HG02798 (cell line): ENCODE results near the gene PPP3CA.
A peak's percentile ranks its signal among the peaks of the same experiment; 100 is the strongest.

Experiments
- ATAC-seq: cut with Tn5 transposase; IDR thresholded peaks from one replicate; pipeline ENCODE4 v1.9.1; 2021; ENCODE audit warnings: mild to moderate bottlenecking; ENCODE audit not compliant: unreplicated experiment, poor library complexity

The PPP3CA gene

DNA sequence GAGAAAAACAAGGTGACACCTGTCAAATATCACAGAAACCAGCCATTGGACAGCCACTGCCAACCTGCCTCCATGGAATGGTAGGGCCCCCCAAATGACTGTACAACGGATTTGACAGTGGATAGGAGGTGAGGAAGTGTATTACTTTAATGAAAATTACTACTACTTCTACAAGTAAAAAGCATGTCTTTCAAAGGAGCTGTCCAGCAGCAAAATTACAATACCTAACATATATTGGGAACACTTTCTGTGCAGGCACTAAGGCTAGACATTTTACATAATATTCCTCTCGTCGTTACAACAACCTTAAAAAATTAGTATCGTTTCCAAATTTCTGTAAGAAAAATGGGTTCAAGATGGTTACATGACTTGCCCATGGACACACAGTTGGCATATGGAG lies 14.9 kb downstream of the PPP3CA start:
- ATAC-seq: no peak

DNA sequence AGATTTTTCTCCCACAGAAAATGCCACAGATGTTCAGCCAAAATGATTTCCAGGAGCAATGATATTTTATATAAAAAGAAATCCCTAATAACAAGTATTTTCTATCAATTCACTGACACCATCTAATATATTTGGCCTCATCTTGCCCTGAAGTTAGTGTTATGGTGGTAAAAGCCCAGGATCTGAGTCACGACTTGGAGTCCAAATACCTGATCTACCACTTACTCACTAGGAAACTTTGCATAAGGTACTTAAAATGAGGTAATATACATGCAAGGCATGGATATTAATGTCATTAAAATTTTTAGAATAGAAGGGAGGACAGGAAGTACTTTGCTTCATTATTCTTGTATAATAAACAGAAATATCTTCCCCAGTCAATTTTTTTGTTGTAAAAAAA lies 16.3 kb downstream of the PPP3CA start:
- ATAC-seq: no peak

DNA sequence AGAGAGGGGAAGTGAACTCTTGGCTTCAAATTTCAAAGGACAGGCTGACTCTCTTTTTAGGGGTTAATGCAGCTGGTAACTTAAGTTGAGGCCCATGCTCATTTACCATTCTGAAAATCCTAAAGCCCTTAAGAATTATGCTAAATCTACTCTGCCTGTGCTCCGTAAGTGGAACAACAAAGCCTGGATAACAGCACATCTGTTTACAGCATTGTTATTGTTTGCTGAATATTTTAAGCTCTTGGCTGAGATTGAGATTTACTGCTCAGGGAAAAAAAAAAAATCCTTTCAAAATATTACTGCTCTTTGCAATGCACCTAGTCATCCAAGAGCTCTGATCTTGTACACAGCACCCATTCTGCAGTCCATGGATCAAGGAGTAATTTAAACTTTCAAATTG lies 17.7 kb downstream of the PPP3CA start:
- no peak for ATAC-seq

DNA sequence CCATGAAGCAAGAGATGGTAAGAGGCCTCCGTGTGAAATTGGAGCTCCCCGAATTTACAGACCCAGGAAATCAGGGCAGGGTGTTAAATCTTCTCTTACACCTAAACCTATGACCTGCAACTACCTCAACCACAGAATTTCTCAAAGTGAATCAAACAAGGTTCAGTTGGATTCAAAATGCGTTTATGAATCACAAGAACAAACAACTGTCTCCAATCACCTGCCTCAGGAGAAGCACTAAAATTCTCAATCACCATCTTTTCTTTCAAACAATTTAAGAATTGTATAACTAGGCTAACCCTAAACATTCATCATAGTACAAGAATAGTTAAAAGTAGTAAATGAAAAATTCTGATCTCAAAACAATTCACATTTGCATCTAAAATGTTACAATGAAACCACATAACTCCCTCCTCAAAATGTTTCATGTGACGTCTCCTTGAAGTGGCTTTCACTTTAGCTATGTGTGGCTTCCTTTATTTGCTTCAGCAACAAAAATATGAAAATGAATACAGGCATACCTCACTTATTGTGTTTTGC lies 19.2 kb downstream of the PPP3CA start:
- peak; percentile 88 for ATAC-seq

DNA sequence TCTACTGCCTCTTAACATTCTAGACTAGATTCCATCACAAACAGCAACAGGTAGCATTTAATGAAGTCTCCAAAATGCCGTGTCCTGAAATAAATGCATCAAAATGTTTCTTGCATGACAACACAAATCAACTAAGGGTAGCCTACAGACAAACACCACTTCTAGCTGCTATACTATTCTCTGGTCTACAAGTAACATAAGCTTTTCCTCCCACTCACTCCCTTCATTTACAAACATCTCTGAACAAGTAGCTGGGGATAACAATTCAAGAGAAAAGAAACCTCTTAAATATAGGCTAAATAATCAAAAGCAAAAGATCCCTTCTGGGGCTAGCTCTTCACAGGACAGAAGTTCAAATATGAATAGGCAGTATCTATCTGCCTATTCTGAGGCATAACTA lies 20.8 kb downstream of the PPP3CA start:
- no peak for ATAC-seq

DNA sequence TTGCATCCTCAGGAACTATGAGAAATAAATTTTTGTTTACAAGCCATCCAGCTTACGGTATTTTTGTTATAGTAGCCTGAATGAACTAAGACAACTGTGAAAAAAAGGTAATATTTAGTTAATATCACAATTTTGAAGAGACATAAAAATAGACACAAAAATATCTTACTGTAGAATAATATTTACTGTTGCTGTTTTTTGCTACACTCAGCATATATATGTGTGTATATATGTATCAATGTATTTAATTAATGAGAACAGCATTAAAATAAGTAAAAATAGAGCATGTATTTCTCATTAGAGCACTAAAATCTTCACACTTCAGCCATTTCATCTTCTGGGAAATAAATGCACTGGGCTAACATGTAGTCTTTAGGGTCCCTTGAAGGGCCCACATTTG lies 24.6 kb downstream of the PPP3CA start:
- ATAC-seq: no peak

DNA sequence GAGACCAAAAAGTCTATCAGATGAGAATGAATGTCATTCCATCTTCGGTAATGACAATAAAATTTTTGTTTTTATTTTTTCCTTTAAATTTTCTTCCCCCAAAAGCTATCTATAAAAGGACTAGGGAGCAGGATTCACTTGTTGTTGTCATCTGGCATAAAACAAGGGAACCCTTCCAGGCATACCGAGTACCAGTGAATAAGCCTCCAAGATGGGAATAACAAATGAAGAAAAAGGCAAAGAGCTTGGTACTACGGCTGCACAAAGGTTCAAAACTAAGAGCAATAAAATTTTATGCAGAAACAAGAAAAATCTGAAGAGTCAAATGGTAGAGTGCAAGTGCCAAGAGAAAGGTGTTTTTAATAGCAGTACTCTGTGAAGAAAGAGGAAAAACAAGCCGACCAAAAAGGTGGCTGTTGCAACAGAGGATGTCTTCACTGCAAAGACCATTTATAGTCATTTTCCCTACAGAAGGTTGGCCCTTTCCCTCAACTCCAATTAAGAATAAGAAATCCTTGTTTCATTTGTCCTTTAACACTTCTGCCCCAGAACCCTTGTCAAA lies 25.8 kb downstream of the PPP3CA start:
- no peak for ATAC-seq

DNA sequence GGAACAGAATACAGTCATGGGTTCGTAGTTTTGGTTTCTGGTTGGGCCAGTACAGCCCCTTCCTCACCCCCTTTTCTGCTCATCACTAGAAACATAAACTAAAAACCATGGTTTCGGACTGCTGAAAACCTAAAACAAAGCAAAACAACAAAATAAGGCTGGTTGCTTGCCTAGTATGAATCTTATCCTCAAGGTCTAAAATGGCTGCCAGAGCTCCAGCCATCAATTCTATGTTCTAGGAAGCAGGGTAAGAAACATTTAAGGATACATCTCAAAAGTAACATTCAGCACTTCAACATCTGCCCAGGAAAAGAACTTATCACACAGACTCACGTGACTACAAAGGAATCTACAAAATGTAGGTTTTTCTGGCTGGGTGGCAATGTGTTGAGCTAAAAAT lies 31.5 kb downstream of the PPP3CA start:
- no peak for ATAC-seq

DNA sequence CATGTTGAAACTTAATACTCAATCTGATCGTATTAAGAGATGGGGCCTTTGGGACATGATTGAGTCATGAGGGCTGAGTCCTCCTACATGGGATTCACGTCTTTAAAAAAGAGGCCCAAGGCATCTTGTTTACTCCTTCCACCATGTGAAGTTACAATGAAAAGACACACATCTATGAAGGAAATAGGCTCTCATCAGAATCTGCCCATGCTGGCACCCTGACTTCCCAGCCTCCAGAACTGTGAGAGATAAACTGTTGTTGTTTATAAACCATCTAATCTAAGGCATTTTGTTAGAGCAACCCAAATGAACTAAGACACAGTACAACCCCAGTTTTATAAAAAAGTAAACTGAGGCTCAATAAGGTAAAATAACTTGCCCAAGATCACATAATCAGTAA lies 32.3 kb downstream of the PPP3CA start:
- ATAC-seq: no peak

DNA sequence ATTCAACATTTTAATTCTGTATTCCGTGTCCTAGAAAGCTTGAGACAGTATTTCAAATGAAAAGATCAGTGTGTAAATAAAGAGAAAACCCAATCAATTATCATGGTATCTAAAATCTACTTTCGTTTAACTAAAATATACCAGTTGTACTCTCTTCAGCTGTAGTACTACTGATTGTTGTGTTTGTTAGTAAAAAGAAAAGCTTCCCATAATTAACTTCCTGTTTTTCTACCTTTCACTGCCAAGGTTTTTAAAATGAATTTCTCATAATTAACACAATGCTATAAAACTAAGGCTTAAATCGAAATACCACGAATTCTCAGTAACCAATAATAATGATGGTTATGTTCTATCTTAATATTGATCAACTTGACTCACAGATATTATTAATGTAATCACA lies 37.4 kb downstream of the PPP3CA start:
- ATAC-seq: no peak

DNA sequence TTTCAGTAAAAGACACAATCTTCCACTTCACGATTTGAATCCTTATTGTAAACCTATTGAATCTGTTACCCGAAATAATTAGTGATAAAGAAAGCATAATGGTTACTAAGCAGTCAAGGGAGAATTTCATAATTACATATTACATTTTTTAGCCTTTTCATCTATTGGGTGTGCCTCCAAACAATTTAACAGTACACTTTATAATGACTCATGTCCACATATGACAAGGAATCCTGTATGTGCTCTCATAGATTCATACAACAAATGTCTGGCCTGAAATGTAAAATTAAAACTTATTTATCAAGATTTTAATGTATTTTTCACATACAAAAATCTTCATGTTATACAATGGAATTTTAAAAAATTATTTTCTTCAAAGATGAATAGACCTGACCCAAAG lies 39.4 kb downstream of the PPP3CA start:
- no peak for ATAC-seq

DNA sequence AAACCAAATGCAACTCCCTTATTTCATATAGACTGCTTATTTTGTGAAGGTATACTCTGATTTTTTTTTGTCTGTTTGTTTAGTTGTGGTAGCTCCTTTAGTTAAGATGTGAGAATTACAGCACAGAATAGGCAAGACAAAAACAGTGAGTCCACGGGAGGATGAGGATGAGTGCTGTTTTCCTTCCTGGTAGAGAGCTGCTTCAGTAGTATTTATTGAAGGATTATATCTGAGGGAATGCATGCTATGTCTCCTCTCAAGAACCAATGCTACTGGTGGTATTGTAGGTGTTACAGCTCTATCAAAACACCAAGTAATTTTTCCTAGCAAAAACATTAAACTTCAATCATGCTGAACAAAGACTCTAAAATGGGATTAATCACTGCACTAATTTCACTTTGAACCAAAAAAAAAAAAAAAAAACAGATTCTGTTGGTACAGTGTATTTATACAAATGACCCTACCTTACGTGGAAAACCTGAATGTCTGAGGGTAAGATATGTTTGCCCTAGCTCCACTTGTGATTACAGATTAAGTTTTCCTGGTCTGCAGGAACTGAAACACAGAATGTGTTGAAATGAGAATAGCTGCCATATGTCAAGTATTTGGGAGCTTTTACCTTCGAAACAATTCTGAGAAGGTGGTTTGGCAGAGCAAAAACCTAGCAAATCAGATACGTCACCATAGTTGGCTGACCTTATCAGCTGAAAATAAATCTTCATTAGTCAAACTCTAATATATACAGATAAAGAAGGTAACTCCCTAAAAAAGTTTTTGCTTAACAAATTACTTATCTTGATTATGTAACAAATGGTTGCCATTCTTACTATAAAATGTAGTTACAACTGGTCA lies 40.3 kb downstream of the PPP3CA start:
- ATAC-seq: peak; percentile 18

DNA sequence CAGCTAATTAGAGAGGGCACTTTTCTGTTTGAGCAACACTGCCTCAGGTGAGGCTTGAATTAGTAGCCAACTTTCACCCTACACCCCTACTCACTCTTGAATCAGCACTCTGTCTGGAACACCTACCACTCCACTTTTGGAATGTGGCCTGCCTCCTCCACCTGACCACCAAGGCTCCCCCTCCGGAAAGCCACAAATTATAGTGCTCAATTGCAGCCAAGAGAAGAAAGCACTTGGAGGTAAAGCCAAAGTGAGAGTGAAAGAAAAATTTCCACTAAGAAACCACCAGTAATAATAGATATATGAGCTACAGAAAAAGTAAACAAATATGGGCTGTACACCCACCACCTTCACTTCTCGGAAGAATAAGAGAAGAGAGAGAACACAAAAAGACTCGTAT lies 41.1 kb downstream of the PPP3CA start:
- ATAC-seq: peak; percentile 73

DNA sequence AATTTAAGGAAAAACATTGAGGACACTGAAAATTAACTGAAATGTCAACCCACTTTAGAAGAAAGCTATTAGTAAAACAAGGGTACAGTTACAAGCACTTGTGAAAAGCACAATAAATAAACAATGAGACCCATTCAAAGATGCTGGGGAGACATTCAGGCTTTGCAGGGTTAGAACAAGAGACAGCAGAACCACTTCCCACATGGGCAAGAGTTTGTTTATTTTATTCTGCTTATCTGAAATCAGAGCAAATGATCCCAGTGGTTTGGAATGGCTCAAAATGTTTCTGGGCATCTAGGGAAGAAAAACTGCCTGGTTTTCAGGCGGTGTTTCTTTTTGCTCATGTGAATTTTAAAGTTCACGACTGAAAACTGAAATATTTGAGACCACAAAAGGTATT lies 42.4 kb downstream of the PPP3CA start:
- ATAC-seq: no peak

DNA sequence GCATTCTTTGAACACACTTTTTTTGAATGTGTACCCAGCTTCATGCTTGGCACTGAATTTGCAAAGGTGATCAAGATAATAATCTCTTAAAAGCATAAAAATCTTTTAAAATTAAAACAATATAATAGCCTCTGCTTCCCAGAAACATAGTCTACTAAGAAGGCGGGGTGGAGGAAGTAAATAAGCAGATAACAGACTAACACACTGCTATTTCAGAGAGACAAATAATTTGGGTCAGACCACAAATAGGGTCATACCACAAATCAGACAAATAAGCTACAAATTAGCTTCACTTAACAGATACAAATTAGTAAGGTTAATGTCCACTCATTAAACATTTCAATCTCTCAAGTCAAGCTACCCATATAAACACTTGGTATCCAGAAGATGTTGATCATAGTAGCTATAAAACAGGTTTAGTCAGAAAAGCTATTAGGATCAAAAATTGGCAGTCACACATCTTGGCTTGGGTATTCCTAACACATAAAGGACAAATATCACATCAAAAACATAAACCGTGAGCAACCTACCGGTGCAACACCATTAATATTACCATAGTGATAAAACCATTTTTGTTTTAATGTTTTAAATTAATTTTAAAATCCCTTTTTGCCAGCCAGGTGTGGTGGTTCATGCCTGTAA lies 47.3 kb downstream of the PPP3CA start:
- ATAC-seq: no peak

DNA sequence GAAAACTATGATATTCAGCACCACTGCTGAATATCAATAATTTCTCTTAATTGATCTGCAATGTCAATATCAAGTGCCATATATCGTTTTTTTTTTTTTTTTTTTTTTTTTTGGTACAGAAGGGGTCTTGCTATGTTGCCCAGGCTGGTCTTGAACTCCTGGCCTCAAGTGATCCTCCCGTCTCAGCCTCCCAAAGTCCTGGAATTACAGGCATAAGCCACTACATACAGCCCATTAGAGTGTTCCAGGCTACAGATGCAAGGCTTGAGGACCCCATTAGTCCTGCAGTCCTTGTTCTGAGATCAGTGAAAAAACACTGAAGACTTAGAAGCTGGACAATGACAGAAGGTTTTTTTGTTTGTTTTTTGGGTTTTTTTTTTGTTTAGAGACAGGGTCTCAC lies 48.3 kb downstream of the PPP3CA start:
- ATAC-seq: no peak

DNA sequence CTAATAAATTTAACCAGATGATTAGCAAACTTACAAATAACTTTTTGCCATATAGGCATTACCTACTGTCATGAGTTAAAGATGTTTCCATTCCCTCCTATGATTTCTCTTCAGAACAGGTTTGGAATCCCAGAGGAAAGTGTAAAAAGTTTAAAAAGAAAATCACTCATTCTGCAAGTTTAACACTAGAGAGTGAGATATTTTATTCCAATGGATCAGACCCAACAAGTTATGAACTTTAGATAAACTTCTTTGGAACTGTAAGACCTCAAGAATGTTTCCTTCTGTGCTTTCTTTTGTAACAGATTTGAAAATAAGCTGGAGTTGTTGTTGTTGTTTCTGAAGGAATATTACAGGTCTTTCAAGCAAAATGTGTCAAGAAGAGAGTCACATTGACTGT lies 51.6 kb downstream of the PPP3CA start:
- no peak for ATAC-seq

DNA sequence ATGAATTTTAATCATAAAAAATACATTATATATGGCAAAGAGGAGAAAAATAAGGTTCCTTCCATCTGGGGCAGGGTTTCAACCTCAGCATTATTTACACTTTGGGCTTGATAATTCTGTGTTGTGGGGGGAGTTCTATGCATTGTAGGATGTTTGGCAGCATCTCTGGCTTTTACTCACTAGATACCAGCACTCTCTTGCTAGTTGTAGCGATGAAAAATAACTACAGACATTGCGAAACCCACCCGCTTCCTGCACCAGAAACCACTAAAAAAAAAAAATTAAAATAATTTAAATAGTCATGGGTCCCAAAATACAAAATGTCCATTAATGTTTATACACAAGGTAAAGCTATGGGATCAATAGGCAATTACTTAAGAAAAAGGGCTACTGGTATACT lies 52.7 kb downstream of the PPP3CA start:
- ATAC-seq: no peak

DNA sequence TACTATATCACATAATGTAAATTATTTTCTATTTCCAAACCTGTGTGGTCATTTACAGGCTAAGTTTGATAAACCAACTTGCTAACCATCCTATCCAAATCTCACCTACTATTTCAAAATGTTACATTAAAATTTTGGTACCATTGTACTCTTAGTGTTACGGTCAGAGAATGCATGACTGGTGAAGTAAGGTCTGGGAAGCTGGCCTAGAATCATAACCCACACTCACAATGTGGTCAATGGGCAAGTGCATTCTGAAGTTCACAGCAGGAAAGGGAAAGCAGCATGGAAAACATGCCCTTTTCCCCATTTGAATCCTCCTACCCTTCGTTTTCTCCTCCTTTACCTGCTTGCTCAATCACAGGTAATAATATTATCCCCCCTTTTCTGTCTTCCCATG lies 54.4 kb downstream of the PPP3CA start:
- ATAC-seq: no peak

DNA sequence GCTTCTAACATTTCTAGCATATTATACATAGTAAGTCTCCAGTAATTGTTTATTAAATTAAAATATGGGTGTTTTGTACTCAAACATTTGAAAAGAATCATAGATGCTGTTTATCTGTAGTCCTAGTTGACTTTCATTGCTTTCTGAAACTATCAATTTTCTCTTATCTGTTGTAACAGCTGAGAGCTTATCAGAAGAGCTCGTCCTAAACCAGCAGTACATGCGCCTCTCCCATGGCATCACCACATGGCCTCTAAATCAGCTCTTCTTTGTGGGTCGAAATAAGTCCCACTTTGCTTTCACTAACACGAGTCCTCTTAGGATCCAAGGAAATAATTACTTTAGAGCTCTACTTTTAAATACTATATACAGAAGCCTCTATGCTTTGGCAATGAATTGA lies 55.1 kb downstream of the PPP3CA start:
- no peak for ATAC-seq

DNA sequence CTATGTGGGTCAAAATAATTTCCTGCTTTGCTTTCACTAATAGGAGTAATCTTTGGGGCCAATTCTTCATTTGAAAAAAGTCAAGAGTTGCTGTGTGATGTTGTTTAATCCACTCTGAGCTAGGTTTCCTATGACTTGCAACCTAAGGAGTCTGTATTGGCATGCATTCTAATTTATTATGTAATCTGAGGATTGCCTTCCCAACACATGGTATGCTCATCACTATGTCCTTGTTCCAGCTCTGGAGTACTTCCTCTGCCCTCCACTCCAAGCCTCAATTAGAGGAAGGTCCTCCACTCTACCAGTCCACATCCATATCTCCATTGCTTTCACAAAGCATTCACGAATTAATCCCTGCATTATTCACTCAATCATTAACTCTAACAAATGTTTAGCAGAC lies 56.1 kb downstream of the PPP3CA start:
- ATAC-seq: no peak
